ENCODE data around the gene RPEL1.

DNA sequence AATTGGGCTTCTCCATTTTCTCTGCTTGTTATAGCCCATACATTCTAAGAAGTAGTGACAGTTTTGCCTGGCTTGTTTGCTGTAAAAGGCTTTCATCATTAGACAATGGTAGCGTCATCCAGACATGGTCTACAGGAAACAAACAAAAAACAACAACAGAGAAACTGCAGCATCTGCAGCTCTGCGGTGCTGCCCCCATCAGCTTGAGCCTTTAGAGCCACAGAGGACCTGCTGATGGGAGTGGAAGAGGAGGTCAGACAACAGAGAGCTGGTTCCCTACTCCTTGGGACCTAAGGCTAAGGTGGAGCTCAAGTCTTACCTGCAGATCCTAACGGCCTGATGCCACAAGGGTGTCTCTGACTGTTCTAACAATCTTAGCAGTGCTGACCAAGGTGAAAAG is 34.3 kb downstream of the RPEL1 start:
- TF ChIP-seq POLR2AphosphoS5 (IDR thresholded peaks at IDR 0.05): no peak
- no peak for TF ChIP-seq POLR2A (IDR thresholded peaks at IDR 0.05)
- no peak for TF ChIP-seq CTCF (IDR thresholded peaks at IDR 0.05)
- no peak for TF ChIP-seq EP300 (IDR thresholded peaks at IDR 0.05; ENCODE audit: low read depth)
